K562 (cell line): ENCODE results near the gene TSPAN18. TPM values are rescaled to one million over a fixed set of nuclear protein-coding genes. Genes with fewer than 3 reads are reported as not detected.

Source experiments
- ATAC-seq: fragments of 200-7000 bp; cut with Tn5 transposase; 3 replicates; pipeline ENCODE4 v1.9.1; 2020; ENCODE audit warnings: moderate library complexity
- BruUV-seq: library from RNA; stranded (reverse); fragments of 400-500 nt; replicated peaks from 2 replicates; lab custom pipeline; 2021; lab: Mats Ljungman, UMichigan
- CTCF ChIA-PET: fragments of 300-600 bp; formaldehyde crosslinking; extraction: SDS; loops from one replicate; lab custom pipeline; 2021; ENCODE audit warnings: low intra/inter-chr PET ratio; lab: Yijun Ruan, JAX
- POLR2A ChIA-PET: fragments of 300-600, 350-650 bp; sonication (Branson Sonifier 250); formaldehyde crosslinking; extraction: SDS; loops from one replicate; lab custom pipeline; 2021; ENCODE audit warnings: antibody characterized with exemption, inconsistent platforms; lab: Yijun Ruan, JAX
- DNase-seq, 4 experiments: peaks; one replicate each; pipeline versions ENCODE4 v3.0.0 to v3.0.0-alpha.2; 2011 to 2018; ENCODE audit warnings: low spot score in 3 of 4, mixed read lengths in 3 of 4; ENCODE audit errors: extremely low read depth in 1 of 4
- FAIRE-seq: peaks from 2 replicates; lab custom pipeline; 2011; peaks lifted over from hg19 to GRCh38; lab: Jason Lieb, UNC
- H2AFZ ChIP-seq: 2 replicates; pipeline ENCODE4 v1.6.0; 2011; ENCODE audit warnings: low read depth, low read length, control low read depth, inconsistent platforms
- H3K27ac ChIP-seq: fragments of 200-600 bp; 3 replicates; pipeline ENCODE4 v1.8.0; 2011; ENCODE audit warnings: low read depth, mild to moderate bottlenecking, control low read depth, inconsistent platforms, low read length, moderate library complexity, mixed read lengths; ENCODE audit errors: extremely low read depth
- H3K27me3 ChIP-seq, 2 experiments: fragments of 300-600 bp in 1 of 2; 2 replicates in 1 of 2; 3 replicates in 1 of 2; pipeline versions ENCODE4 v1.6.0 to v1.8.0; 2011; ENCODE audit warnings: inconsistent platforms in 2 of 2, low read length in 2 of 2, mild to moderate bottlenecking in 1 of 2, mixed read lengths in 1 of 2, moderate library complexity in 1 of 2; ENCODE audit not compliant: control insufficient read depth in 2 of 2, insufficient read depth in 2 of 2
- H3K36me3 ChIP-seq: fragments of 300-600 bp; 3 replicates; pipeline ENCODE4 v1.8.0; 2011; ENCODE audit warnings: mild to moderate bottlenecking, low read length, inconsistent platforms; ENCODE audit not compliant: control insufficient read depth, insufficient read depth
- H3K4me1 ChIP-seq, 2 experiments: fragments of 200-600 bp in 1 of 2; replicated peaks in 1 of 2; 2 replicates in 1 of 2; 3 replicates in 1 of 2; pipeline versions ENCODE4 v1.5.1 to v1.8.0; 2011; ENCODE audit warnings: inconsistent platforms in 2 of 2, low read length in 2 of 2, mild to moderate bottlenecking in 1 of 2, mixed read lengths in 1 of 2, moderate library complexity in 1 of 2; ENCODE audit not compliant: control insufficient read depth in 2 of 2, insufficient read depth in 2 of 2
- H3K4me2 ChIP-seq: 2 replicates; pipeline ENCODE4 v1.6.1; 2011; ENCODE audit warnings: low read length, control low read depth, inconsistent platforms, mixed read lengths; ENCODE audit not compliant: insufficient read depth
- H3K4me3 ChIP-seq: fragments of 200-600 bp; sonication (generic), shearing (Covaris generic); 2 replicates; pipeline ENCODE4 v1.5.1; 2016; ENCODE audit warnings: control low read depth, inconsistent platforms
- H3K79me2 ChIP-seq: fragments of 200-600 bp; 3 replicates; pipeline ENCODE4 v1.8.0; 2011; ENCODE audit warnings: low read length, inconsistent platforms; ENCODE audit not compliant: control insufficient read depth, insufficient read depth
- H3K9ac ChIP-seq, 2 experiments: 2 replicates each; pipeline versions ENCODE4 v1.6.0 to v1.6.1; 2011; ENCODE audit warnings: low read depth in 2 of 2, low read length in 2 of 2, control low read depth in 1 of 2, inconsistent platforms in 1 of 2, mild to moderate bottlenecking in 1 of 2, mixed read lengths in 1 of 2; ENCODE audit not compliant: insufficient read depth in 1 of 2
- H3K9me1 ChIP-seq: one replicate; pipeline ENCODE4 v1.6.0; 2011; ENCODE audit warnings: inconsistent platforms, mild to moderate bottlenecking, low read length, moderate library complexity; ENCODE audit not compliant: control insufficient read depth, insufficient read depth
- H3K9me3 ChIP-seq: replicated peaks from 2 replicates; pipeline ENCODE4 v1.5.1; 2011; ENCODE audit warnings: low read depth, low read length, inconsistent platforms; ENCODE audit not compliant: control insufficient read depth, insufficient read depth
- H4K20me1 ChIP-seq: replicated peaks from 2 replicates; pipeline ENCODE4 v1.6.1; 2011; ENCODE audit warnings: low read length, inconsistent platforms, mixed read lengths; ENCODE audit not compliant: control insufficient read depth, insufficient read depth
- MEF2D ChIP-seq: conservative IDR thresholded peaks from 2 replicates; pipeline ENCODE4 v1.6.1; 2016; ENCODE audit warnings: low read depth, missing genetic modification characterization, missing compliant biosample characterization
- NFYB ChIP-seq: IDR thresholded peaks from 2 replicates; pipeline ENCODE4 v1.6.1; 2011; ENCODE audit warnings: mild to moderate bottlenecking, moderate library complexity; ENCODE audit not compliant: insufficient read length; ENCODE audit errors: extremely low read depth
- WGBS: fragments of 100-300 bp; shearing (Covaris generic); methylation state at CpG from one replicate; pipeline ENCODE4 v1.1.6; 2016; ENCODE audit warnings: low coverage, mixed read lengths; ENCODE audit not compliant: insufficient coverage; ENCODE audit errors: missing lambda C conversion rate; 5-methylcytosine and 5-hydroxymethylcytosine counted together
- in situ Hi-C: fragments of 300-500 bp; cut with MboI; formaldehyde crosslinking; loops from 4 replicates; pipeline ENCODE4 v1.15.0; 2018; ENCODE audit warnings: inconsistent platforms, mixed read lengths
- intact Hi-C: fragments of 100-400 bp; cut with micrococcal nuclease; formaldehyde crosslinking; loops from 2 replicates; pipeline ENCODE4 v1.14.2; 2022
- polyA plus RNA-seq, 8 experiments: library from polyadenylated mRNA; depleted of rRNA in 4 of 8; stranded (reverse) in 5 of 8; unstranded in 3 of 8; fragments of >200 nt; fragmentation: Nextera tagmentation in 2 of 8; fragmentation: Illumina TruSeq in 1 of 8; extraction: Ambion mirVana in 2 of 8; extraction: Trizol in 1 of 8; gene quantifications; 2 replicates each; pipeline versions ENCODE4 v1.2.1 to v1.2.3, GENCODE V29; 2011 to 2014; ENCODE audit warnings: inconsistent platforms in 1 of 8, missing spikeins in 1 of 8
- total RNA-seq, 7 experiments: library from RNA; depleted of rRNA in 6 of 7; stranded (reverse); fragments of >200 nt in 6 of 7; fragmentation: Illumina TruSeq in 2 of 7; extraction: Trizol in 2 of 7; gene quantifications; 2 replicates each; pipeline versions ENCODE4 v1.2.1 to v1.2.3, GENCODE V29; 2011 to 2021; ENCODE audit warnings: low replicate concordance in 1 of 7
- TF ChIP-seq, protein P1 (sequence below): sonication (generic); formaldehyde crosslinking; IDR thresholded peaks from 2 replicates; pipeline ENCODE4 v1.9.0; 2022; ENCODE audit warnings: mild to moderate bottlenecking, missing genetic modification reagents
- TF ChIP-seq, protein P2 (sequence below): sonication (generic); formaldehyde crosslinking; IDR thresholded peaks from 2 replicates; pipeline ENCODE4 v1.5.0; 2020; ENCODE audit warnings: missing genetic modification reagents

TSPAN18 gene
- total and polyA plus RNA-seq, 9 of the 15 experiments (the other 6 are each of a cell fraction or from before 2014, with no cell fraction given), result 0.17 to 0.35 (median 0.22) TPM; not detected in 4

DNA sequence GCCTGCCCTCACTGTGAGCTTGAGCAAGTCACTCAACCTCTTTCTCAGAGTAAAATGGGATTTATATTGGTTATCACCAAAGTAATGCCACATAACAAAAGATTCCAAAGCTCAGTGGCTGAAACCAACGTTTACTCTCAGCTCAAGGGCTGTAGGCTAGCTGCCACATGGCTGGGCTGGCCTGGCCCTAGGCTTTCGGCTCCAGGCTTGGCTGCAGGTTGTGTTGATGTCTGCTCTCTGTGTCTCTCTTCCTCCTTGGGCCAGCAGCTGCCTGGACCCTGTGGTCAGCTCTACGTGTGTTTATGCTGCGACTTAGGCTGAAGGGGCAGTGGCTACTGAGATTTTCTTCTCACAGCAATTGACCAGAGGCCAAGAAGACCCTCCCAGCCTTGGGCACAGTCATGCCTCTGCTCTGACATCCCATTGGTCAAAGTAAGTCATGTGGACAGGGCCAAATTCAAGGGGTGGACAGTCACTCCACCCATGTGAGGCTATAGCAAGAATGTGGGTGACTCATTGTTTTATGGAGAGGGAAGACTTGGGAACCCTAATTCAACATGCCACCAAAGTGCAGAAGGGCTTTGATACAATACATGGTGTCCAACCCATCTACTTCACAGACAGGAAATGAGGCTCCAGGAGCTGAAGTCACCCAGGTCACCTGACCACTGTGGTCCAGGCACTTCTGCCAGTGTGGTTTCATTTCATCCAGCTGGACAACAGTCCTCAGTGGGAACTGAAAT lies 90.6 kb downstream of the TSPAN18 start:
- ATAC-seq, result no peak
- Histone ChIP-seq H3K4me2 (no peak overlapping the region), H3K4me3 (no peak overlapping the region), H3K27ac (no peak overlapping the region; the same call in 2 of the 3 replicates), H3K4me1 (no peaks in the 10 kb centered on the region), H3K79me2 (no peaks in the 10 kb centered on the region), H4K20me1 (0 out of 2 replicates have a peak, but pooled peaks cover 3% of the 10 kb centered on the region), H3K9me1 (no peaks in the 10 kb centered on the region), H3K27me3 (peaks cover 5 to 29% of the 10 kb centered on the region in 2 experiments; a peak in 3 of 5 replicates), H3K9me3 (no peaks in the 10 kb centered on the region), H2AFZ (no peak overlapping the region), H3K9ac (no peak overlapping the region), H3K36me3 (no peaks in the 10 kb centered on the region)
- ChIA-PET CTCF (no interaction called here), POLR2A (interaction anchor here (1.9 kb wide), 1 partner anchor 8 kb away, joined by 6 read pairs; no protein-coding TSS in a partner anchor)
- in situ Hi-C loops, result no loop called here
- no TSS peak for BruUV-seq
- intact Hi-C loops, result no loop called here
- FAIRE-seq, result no peak
- no peak for DNase-seq
- TF ChIP-seq, protein P1, sequence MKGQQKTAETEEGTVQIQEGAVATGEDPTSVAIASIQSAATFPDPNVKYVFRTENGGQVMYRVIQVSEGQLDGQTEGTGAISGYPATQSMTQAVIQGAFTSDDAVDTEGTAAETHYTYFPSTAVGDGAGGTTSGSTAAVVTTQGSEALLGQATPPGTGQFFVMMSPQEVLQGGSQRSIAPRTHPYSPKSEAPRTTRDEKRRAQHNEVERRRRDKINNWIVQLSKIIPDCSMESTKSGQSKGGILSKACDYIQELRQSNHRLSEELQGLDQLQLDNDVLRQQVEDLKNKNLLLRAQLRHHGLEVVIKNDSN (CRISPR knock-in tag), result peak; percentile 49; the same call in 1 of the 2 replicates
- TF ChIP-seq MEF2D (tag) (no peak), NFYB (peak; percentile 47)
- TF ChIP-seq, protein P2, sequence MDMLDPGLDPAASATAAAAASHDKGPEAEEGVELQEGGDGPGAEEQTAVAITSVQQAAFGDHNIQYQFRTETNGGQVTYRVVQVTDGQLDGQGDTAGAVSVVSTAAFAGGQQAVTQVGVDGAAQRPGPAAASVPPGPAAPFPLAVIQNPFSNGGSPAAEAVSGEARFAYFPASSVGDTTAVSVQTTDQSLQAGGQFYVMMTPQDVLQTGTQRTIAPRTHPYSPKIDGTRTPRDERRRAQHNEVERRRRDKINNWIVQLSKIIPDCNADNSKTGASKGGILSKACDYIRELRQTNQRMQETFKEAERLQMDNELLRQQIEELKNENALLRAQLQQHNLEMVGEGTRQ (CRISPR knock-in tag), result peak; percentile 18; the same call in 1 of the 2 replicates
- 0% methylated on average over 4 of the region's 4 CpGs for WGBS
